NOMO-1 treated with dmso at 0.1 percent for 144 hours (cell line): ENCODE measurements around the gene CD2AP.

Experiments used
- DNase-seq: peaks from one replicate; lab custom pipeline; 2025; ENCODE audit not compliant: unreplicated experiment; lab: John Stamatoyannopoulos, UW

CD2AP gene

GRCh38 chr6:47672816-47673215, 195.2 kb downstream of the CD2AP start:
- no peak for DNase-seq

- DNase-seq: no peak
Observed at GRCh38 chr6:47674673-47675072, 197.1 kb downstream of the CD2AP start.
